Nephron (organoid): ENCODE results near the gene SPTBN1.

ENCODE experiments used
- H3K27ac Mint-ChIP-seq, 3 experiments: 2 replicates each; pipeline ENCODE4 v1.8.0; 2020; ENCODE audit warnings: mixed read lengths in 3 of 3, mild to moderate bottlenecking in 2 of 3, moderate library complexity in 1 of 3
- H3K27me3 Mint-ChIP-seq: 2 replicates; pipeline ENCODE4 v1.8.0; 2021; ENCODE audit warnings: low read depth, mild to moderate bottlenecking, moderate library complexity, mixed read lengths
- H3K36me3 Mint-ChIP-seq: 2 replicates; pipeline ENCODE4 v1.8.0; 2020; ENCODE audit warnings: low read depth, mixed read lengths
- H3K4me1 Mint-ChIP-seq: 2 replicates; pipeline ENCODE4 v1.8.0; 2020; ENCODE audit warnings: mixed read lengths
- H3K4me3 Mint-ChIP-seq, 3 experiments: 2 replicates each; pipeline ENCODE4 v1.8.0; 2020; ENCODE audit warnings: mild to moderate bottlenecking in 3 of 3, mixed read lengths in 3 of 3, moderate library complexity in 2 of 3
- H3K9me3 Mint-ChIP-seq: 2 replicates; pipeline ENCODE4 v1.8.0; 2020; ENCODE audit warnings: mixed read lengths
- TF ChIP-seq, protein P1 (sequence below), 3 experiments: fragments of 200-600 bp; sonication (generic); IDR thresholded peaks; one replicate each; pipeline ENCODE4 v1.5.0; 2021; ENCODE audit warnings: antibody characterized with exemption in 3 of 3; ENCODE audit not compliant: unreplicated experiment in 3 of 3

Gene SPTBN1

GRCh38 chr2:54471221-54471711 lies 15.1 kb downstream of the SPTBN1 start:
- peak overlapping the region in 2 of 3 experiments; percentile 72 to 81 for H3K4me3 Mint-ChIP-seq
- H3K27me3 Mint-ChIP-seq: no peaks in the 10 kb centered on the region
- H3K4me1 Mint-ChIP-seq: peaks cover 80% of the 10 kb centered on the region
- peak overlapping the region; percentile 79 to 83 (median 81) for H3K27ac Mint-ChIP-seq
- TF ChIP-seq, protein P1, sequence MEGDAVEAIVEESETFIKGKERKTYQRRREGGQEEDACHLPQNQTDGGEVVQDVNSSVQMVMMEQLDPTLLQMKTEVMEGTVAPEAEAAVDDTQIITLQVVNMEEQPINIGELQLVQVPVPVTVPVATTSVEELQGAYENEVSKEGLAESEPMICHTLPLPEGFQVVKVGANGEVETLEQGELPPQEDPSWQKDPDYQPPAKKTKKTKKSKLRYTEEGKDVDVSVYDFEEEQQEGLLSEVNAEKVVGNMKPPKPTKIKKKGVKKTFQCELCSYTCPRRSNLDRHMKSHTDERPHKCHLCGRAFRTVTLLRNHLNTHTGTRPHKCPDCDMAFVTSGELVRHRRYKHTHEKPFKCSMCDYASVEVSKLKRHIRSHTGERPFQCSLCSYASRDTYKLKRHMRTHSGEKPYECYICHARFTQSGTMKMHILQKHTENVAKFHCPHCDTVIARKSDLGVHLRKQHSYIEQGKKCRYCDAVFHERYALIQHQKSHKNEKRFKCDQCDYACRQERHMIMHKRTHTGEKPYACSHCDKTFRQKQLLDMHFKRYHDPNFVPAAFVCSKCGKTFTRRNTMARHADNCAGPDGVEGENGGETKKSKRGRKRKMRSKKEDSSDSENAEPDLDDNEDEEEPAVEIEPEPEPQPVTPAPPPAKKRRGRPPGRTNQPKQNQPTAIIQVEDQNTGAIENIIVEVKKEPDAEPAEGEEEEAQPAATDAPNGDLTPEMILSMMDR (IDR thresholded peaks at IDR 0.05; ENCODE audit: unreplicated experiment in 3 of 3): no peak
- no peaks in the 10 kb centered on the region for H3K36me3 Mint-ChIP-seq
- H3K9me3 Mint-ChIP-seq: no peaks in the 10 kb centered on the region

GRCh38 chr2:54473851-54474250 lies 17.7 kb downstream of the SPTBN1 start:
- Mint-ChIP-seq H3K36me3 (peaks cover 3% of the 10 kb centered on the region), H3K4me1 (peaks cover 89% of the 10 kb centered on the region), H3K27ac (peak overlapping the region; percentile 75 to 84 (median 81)), H3K9me3 (peaks cover 2% of the 10 kb centered on the region), H3K27me3 (no peaks in the 10 kb centered on the region), H3K4me3 (peak overlapping the region in 2 of 3 experiments; percentile 40 to 58)
- TF ChIP-seq, protein P1 (IDR thresholded peaks at IDR 0.05; ENCODE audit: unreplicated experiment in 3 of 3): no peak

GRCh38 chr2:54475285-54475684 lies 19.2 kb downstream of the SPTBN1 start:
- Mint-ChIP-seq H3K27ac (peak overlapping the region in 1 of 3 experiments; percentile 53), H3K4me3 (peak overlapping the region in 1 of 3 experiments; percentile 30), H3K4me1 (peaks cover 86% of the 10 kb centered on the region), H3K36me3 (peaks cover 3% of the 10 kb centered on the region), H3K27me3 (no peaks in the 10 kb centered on the region), H3K9me3 (peaks cover 2% of the 10 kb centered on the region)
- TF ChIP-seq, protein P1 (IDR thresholded peaks at IDR 0.05; ENCODE audit: unreplicated experiment in 3 of 3): no peak

- Mint-ChIP-seq H3K4me3 (no peak overlapping the region), H3K27me3 (no peaks in the 10 kb centered on the region), H3K4me1 (peaks cover 86% of the 10 kb centered on the region), H3K36me3 (peaks cover 3% of the 10 kb centered on the region), H3K9me3 (peaks cover 2% of the 10 kb centered on the region), H3K27ac (peak overlapping the region in 1 of 3 experiments; percentile 63)
- TF ChIP-seq, protein P1 (IDR thresholded peaks at IDR 0.05; ENCODE audit: unreplicated experiment in 3 of 3): no peak
Observed at GRCh38 chr2:54475919-54476318, 19.8 kb downstream of the SPTBN1 start.

GRCh38 chr2:54476852-54477251 lies 20.7 kb downstream of the SPTBN1 start:
- H3K36me3 Mint-ChIP-seq: peaks cover 3% of the 10 kb centered on the region
- H3K4me1 Mint-ChIP-seq: peaks cover 86% of the 10 kb centered on the region
- H3K9me3 Mint-ChIP-seq: peaks cover 2% of the 10 kb centered on the region
- no peaks in the 10 kb centered on the region for H3K27me3 Mint-ChIP-seq
- H3K4me3 Mint-ChIP-seq: no peak overlapping the region
- TF ChIP-seq, protein P1 (IDR thresholded peaks at IDR 0.05; ENCODE audit: unreplicated experiment in 3 of 3): no peak
- H3K27ac Mint-ChIP-seq: peak overlapping the region; percentile 15 to 63 (median 55)

GRCh38 chr2:54477896-54478295 lies 21.8 kb downstream of the SPTBN1 start:
- H3K4me1 Mint-ChIP-seq: peaks cover 88% of the 10 kb centered on the region
- TF ChIP-seq, protein P1 (IDR thresholded peaks at IDR 0.05; ENCODE audit: unreplicated experiment in 3 of 3): no peak
- no peak overlapping the region for H3K4me3 Mint-ChIP-seq
- peaks cover 2% of the 10 kb centered on the region for H3K9me3 Mint-ChIP-seq
- peaks cover 3% of the 10 kb centered on the region for H3K36me3 Mint-ChIP-seq
- H3K27ac Mint-ChIP-seq: peak overlapping the region in 2 of 3 experiments; percentile 37 to 68
- H3K27me3 Mint-ChIP-seq: no peaks in the 10 kb centered on the region
